GM10248 (cell line): ENCODE measurements around the gene SPG11.

Experiments used
- CTCF ChIA-PET: fragments of 300-600 bp; sonication (Branson Sonifier 250); formaldehyde crosslinking; extraction: SDS; loops from one replicate; lab custom pipeline; 2021; ENCODE audit warnings: antibody characterized with exemption; lab: Yijun Ruan, JAX
- POLR2A ChIA-PET: fragments of 350-650 bp; sonication (Branson Sonifier 250); formaldehyde crosslinking; extraction: SDS; loops from one replicate; lab custom pipeline; 2020; ENCODE audit warnings: antibody characterized with exemption; lab: Yijun Ruan, JAX
- DNase-seq: peaks from one replicate; pipeline ENCODE4 v3.0.0; 2012; ENCODE audit errors: extremely low spot score
- CTCF ChIP-seq: IDR thresholded peaks from 2 replicates; pipeline ENCODE4 v1.5.1; 2012; ENCODE audit warnings: mild to moderate bottlenecking, low read depth; ENCODE audit errors: extremely low read depth, missing control alignments, control extremely low read depth

SPG11 gene

DNA sequence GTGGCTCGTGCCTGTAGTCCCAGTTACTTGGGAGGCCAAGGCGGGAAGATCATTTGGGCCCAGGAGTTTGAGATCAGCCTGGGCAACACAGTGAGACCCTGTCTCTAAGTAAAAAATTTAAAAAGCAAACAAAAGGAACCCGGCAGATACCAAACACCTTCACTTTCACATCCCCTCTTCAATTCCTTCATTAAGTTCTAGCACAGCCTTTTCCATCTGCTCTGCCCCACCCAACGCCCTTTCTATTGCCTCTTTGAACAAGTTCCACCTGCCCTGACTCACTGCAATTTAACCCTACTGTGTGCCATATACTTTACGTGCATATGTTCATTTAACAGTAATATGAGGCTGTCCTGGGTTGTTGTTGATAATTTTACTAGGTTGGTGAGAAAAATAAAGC lies 12.4 kb upstream of the SPG11 start:
- no peak for TF ChIP-seq CTCF
- ChIA-PET CTCF (interaction anchor here (1.8 to 4.5 kb wide), 3 partner anchors 8 to 12 kb away, joined by 8 to 38 read pairs (median 28); partner anchors contain the start of gene SPG11), POLR2A (no interaction called here)
- no peak for DNase-seq

DNA sequence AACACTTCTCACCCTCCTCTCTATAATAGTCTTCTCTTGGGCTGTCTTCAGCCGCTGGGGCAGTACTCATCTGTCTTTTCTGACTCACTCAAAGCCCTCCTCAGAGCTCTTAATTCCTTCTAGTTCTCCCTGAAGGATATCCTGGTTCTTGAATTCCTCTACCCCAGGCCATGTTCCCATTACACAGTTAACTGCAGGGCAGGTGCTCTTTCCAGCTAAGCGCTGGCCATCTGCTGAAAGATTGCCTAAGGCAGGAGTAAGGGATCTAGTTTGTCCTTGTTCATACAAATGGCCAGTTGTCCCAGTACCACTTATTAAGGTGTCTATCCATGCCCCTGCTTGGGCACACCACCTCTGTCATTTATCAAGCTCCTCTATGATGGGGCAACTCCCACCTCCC lies 10.2 kb upstream of the SPG11 start:
- POLR2A ChIA-PET: interaction anchor here (0.6 to 0.9 kb wide), 3 partner anchors 37 to 918 kb away, joined by 3 read pairs; partner anchors contain the start of genes B2M and PATL2
- CTCF ChIA-PET: interaction anchor here (0.9 to 4.5 kb wide), 4 partner anchors 10 to 36 kb away, joined by 3 to 38 read pairs (median 3); partner anchors contain the start of gene SPG11
- DNase-seq: no peak
- no peak for TF ChIP-seq CTCF

DNA sequence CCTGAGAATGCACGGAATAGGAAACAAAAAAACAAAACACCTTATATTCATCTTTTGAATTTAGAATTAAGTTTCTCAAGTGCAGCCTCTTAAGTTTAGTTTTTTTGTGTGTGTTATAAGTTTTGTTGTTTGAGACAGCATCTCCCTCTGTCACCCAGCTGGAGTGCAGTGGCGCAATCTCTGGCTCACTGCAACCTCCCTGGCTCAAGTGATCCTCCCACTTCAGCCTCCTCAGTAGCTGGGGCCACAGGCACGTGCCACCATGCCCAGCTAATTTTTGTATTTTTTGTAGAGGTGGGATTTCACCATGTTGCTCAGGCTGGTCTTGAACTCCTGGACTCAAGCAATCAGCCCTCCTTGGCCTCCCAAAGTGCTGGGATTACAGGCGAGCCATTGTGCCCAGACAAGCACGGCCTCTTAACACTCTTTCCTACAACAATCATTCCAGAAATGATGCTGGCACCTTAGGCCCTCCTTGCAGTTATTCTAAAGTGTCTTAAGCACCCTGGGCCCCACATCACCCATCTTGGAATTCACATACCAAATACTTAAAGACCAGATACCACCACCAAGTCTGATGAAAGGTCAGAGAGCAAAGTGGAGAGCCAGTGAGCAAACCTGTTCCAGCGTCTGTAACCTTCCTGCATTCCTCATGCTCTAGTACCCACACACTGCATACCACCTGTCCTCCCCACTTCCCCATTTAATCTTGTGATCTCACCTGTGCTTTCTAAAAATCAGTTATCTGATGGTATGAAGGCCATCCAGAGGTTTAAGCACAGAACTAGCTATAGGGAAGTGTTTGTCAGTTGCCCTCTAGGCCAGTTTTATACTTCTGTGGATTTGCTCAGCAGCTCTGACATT lies 6.9 kb upstream of the SPG11 start:
- CTCF ChIA-PET: interaction anchor here (1.0 to 2.5 kb wide), 7 partner anchors 7 to 68 kb away, joined by 3 to 8 read pairs (median 4); partner anchors contain the start of gene TRIM69
- DNase-seq: no peak
- no peak for TF ChIP-seq CTCF
- POLR2A ChIA-PET: no interaction called here

DNA sequence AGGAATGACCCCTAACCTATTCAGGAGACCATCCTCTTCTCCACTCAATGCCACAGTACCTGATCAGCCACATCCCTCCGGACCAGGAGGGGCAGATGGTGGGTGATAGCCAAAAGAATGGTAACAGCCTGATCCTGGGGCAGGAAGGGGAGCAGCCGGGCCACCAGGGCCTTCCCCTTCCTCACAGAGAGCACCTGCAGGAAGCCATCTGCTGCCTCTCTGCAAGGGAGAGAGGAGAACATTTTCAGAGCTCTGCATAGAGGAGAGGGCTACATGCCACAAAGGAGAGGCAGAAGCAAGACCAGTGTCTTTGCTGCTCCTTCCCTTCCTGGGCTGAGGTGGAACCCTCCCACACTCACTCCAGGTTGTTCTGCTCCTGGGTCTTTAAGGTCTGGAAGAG lies 5.5 kb upstream of the SPG11 start:
- ChIA-PET CTCF (interaction anchor here (1.0 to 2.5 kb wide), 6 partner anchors 9 to 70 kb away, joined by 3 to 8 read pairs (median 4); partner anchors contain the start of genes B2M and PATL2), POLR2A (interaction anchor here (1.0 to 1.1 kb wide), 2 partner anchors 42 to 59 kb away, joined by 3 to 4 read pairs; partner anchors contain the start of genes B2M and PATL2)
- DNase-seq: no peak
- no peak for TF ChIP-seq CTCF

DNA sequence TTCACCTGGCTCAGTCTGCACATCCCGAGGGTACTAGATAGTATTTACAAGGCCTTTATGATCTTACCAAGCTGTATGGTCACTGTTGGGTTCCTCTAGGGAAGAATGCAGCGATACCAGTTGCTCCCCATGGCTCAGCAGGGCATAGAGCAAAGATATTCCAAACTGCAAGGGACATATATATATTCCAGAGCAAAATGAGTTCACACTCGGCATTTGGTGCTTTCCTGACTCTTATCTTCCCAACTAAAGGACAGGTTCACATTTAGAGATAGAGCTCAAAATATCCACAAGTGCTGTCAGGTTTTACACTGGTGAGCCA lies 3.5 kb upstream of the SPG11 start:
- ChIA-PET POLR2A (interaction anchor here (1.1 to 5.7 kb wide), 2 partner anchors 46 to 69 kb away, joined by 3 to 69 read pairs; partner anchors contain the start of genes B2M, PATL2 and TRIM69), CTCF (interaction anchor here (0.7 to 6.5 kb wide), 14 partner anchors 10 to 90 kb away, joined by 3 to 120 read pairs (median 3); partner anchors contain the start of genes B2M, PATL2 and TRIM69)
- no peak for TF ChIP-seq CTCF
- no peak for DNase-seq
